Endothelial cell (in vitro differentiated cells): ENCODE results near the gene SLC41A2. TPM values are rescaled to one million over a fixed set of nuclear protein-coding genes. Genes with fewer than 3 reads are reported as not detected.
A peak's percentile ranks its signal among the peaks of the same experiment; 100 is the strongest.

Experiments
- DNase-seq: peaks from one replicate; pipeline ENCODE4 v3.0.0; 2021; ENCODE audit warnings: low spot score
- H3K27ac Mint-ChIP-seq: one replicate; pipeline ENCODE4 v1.8.0; 2021; ENCODE audit warnings: mixed read lengths, inconsistent platforms; ENCODE audit not compliant: unreplicated experiment
- H3K27me3 Mint-ChIP-seq: one replicate; pipeline ENCODE4 v1.8.0; 2021; ENCODE audit warnings: mild to moderate bottlenecking, moderate library complexity, mixed read lengths, inconsistent platforms; ENCODE audit not compliant: unreplicated experiment
- H3K36me3 Mint-ChIP-seq: one replicate; pipeline ENCODE4 v1.8.0; 2021; ENCODE audit warnings: mild to moderate bottlenecking, low read depth, mixed read lengths, inconsistent platforms; ENCODE audit not compliant: unreplicated experiment
- H3K4me1 Mint-ChIP-seq: one replicate; pipeline ENCODE4 v1.8.0; 2021; ENCODE audit warnings: mild to moderate bottlenecking, mixed read lengths, inconsistent platforms; ENCODE audit not compliant: unreplicated experiment
- H3K4me3 Mint-ChIP-seq: one replicate; pipeline ENCODE4 v1.8.0; 2021; ENCODE audit warnings: mild to moderate bottlenecking, mixed read lengths, inconsistent platforms; ENCODE audit not compliant: unreplicated experiment
- H3K9me3 Mint-ChIP-seq: one replicate; pipeline ENCODE4 v1.8.0; 2021; ENCODE audit warnings: mixed read lengths, inconsistent platforms; ENCODE audit not compliant: unreplicated experiment
- CTCF ChIP-seq: fragments of 200-600 bp; sonication (generic); IDR thresholded peaks from one replicate; pipeline ENCODE4 v1.5.0; 2021; ENCODE audit warnings: antibody characterized with exemption; ENCODE audit not compliant: unreplicated experiment
- total RNA-seq: library from RNA; stranded (reverse); fragmentation: NEBNext Ultra II Directional; extraction: Animal tissue kit (Norgen Biotek cat#: 25700); gene quantifications from one replicate; pipeline ENCODE4 v1.2.1, GENCODE V29; 2021; ENCODE audit not compliant: unreplicated experiment

The SLC41A2 gene
- total RNA-seq, 1 donor from 2014 or later: 2.5 TPM

- Mint-ChIP-seq H3K4me3 (no peak overlapping the region), H3K9me3 (no peaks in the 10 kb centered on the region), H3K4me1 (peaks cover 3% of the 10 kb centered on the region), H3K27me3 (no peaks in the 10 kb centered on the region), H3K27ac (no peak overlapping the region), H3K36me3 (peaks cover 22% of the 10 kb centered on the region)
- DNase-seq: no peak
- no peak for TF ChIP-seq CTCF
Measured at GRCh38 chr12:104997541-104997940, 39.5 kb upstream of the SLC41A2 start.

GRCh38 chr12:104994336-104994735 is 36.2 kb upstream of the SLC41A2 start:
- Mint-ChIP-seq H3K27me3 (no peaks in the 10 kb centered on the region), H3K9me3 (no peaks in the 10 kb centered on the region), H3K4me3 (no peak overlapping the region), H3K36me3 (peaks cover 15% of the 10 kb centered on the region), H3K4me1 (no peaks in the 10 kb centered on the region), H3K27ac (no peak overlapping the region)
- TF ChIP-seq CTCF: no peak
- DNase-seq: no peak

- H3K36me3 Mint-ChIP-seq: peaks cover 15% of the 10 kb centered on the region
- H3K27me3 Mint-ChIP-seq: no peaks in the 10 kb centered on the region
Measured at GRCh38 chr12:104991565-104992128, 33.6 kb upstream of the SLC41A2 start.

GRCh38 chr12:104990950-104991349 is 32.9 kb upstream of the SLC41A2 start:
- TF ChIP-seq CTCF: no peak
- Mint-ChIP-seq H3K4me3 (no peak overlapping the region), H3K4me1 (peaks cover 12% of the 10 kb centered on the region), H3K9me3 (no peaks in the 10 kb centered on the region), H3K27me3 (no peaks in the 10 kb centered on the region), H3K36me3 (peaks cover 15% of the 10 kb centered on the region), H3K27ac (no peak overlapping the region)
- no peak for DNase-seq

More at GRCh38 chr12:104991565-104992128, 33.6 kb upstream of the SLC41A2 start:
- Mint-ChIP-seq H3K4me1 (peaks cover 12% of the 10 kb centered on the region), H3K27ac (no peak overlapping the region), H3K9me3 (no peaks in the 10 kb centered on the region), H3K4me3 (peak overlapping the region; percentile 40)
- TF ChIP-seq CTCF: no peak
- DNase-seq: no peak

- H3K4me1 Mint-ChIP-seq: peaks cover 12% of the 10 kb centered on the region
- H3K9me3 Mint-ChIP-seq: no peaks in the 10 kb centered on the region
- peak within 1 kb of the TSS; percentile 67 for H3K27ac Mint-ChIP-seq
- H3K36me3 Mint-ChIP-seq: peaks cover 10% of the 10 kb centered on the region
- H3K4me3 Mint-ChIP-seq: peak within 1 kb of the TSS; percentile 90
- peak; percentile 96 for DNase-seq
- H3K27me3 Mint-ChIP-seq: no peaks in the 10 kb centered on the region
- TF ChIP-seq CTCF: no peak
Measured at GRCh38 chr12:104986022-104986941, 28.2 kb upstream of the SLC41A2 start, which contains the start of gene NOPCHAP1. Gene NOPCHAP1 (plus strand): TSS chr12:104986316. CDS start chr12:104986353, 37 bp downstream.
